Transverse colon (tissue), 4 donors: ENCODE data around the gene ZNF827. TPM values are rescaled to one million over a fixed set of nuclear protein-coding genes. Genes with fewer than 3 reads are reported as not detected.

Experiments
- DNase-seq: peaks from one replicate; pipeline ENCODE4 v3.0.0-alpha.2; 2019
- H3K27ac ChIP-seq, 4 donors: fragments of 200-600 bp; sonication (generic); 2 replicates each; pipeline ENCODE4 v1.5.1; 2016 to 2018; ENCODE audit warnings: inconsistent platforms in 4 of 4
- H3K27me3 ChIP-seq: fragments of 200-600 bp; sonication (generic); 2 replicates; pipeline ENCODE4 v1.5.1; 2017; ENCODE audit warnings: inconsistent platforms
- H3K36me3 ChIP-seq, 4 donors: fragments of 200-600 bp; sonication (generic); 2 replicates each; pipeline ENCODE4 v1.5.1; 2017 to 2019; ENCODE audit warnings: inconsistent platforms in 4 of 4
- H3K4me1 ChIP-seq, 4 donors: fragments of 200-600 bp; sonication (generic); 2 replicates each; pipeline ENCODE4 v1.5.1; 2017 to 2020; ENCODE audit warnings: inconsistent platforms in 4 of 4
- H3K4me3 ChIP-seq, 4 donors: fragments of 200-600 bp; sonication (generic); 1 replicate in 1 of 4; 2 replicates in 3 of 4; pipeline versions ENCODE4 v1.5.1 to v1.6.1; 2017 to 2019; ENCODE audit warnings: inconsistent platforms in 4 of 4
- H3K9me3 ChIP-seq, 2 donors: fragments of 200-600 bp; sonication (generic); 2 replicates each; pipeline ENCODE4 v1.5.1; 2017 to 2019; ENCODE audit warnings: inconsistent platforms in 2 of 2
- EP300 ChIP-seq: sonication (generic); formaldehyde crosslinking; IDR thresholded peaks from one replicate; pipeline ENCODE4 v1.6.1; 2017; ENCODE audit warnings: antibody characterized with exemption, low read depth
- POLR2A ChIP-seq: fragments of 450-650 bp; IDR thresholded peaks from one replicate; pipeline ENCODE4 v1.6.1; 2016; ENCODE audit warnings: antibody characterized with exemption, mild to moderate bottlenecking, moderate library complexity
- POLR2AphosphoS5 ChIP-seq, 3 donors: sonication (generic); formaldehyde crosslinking; IDR thresholded peaks; one replicate each; pipeline ENCODE4 v1.6.1; 2016; ENCODE audit warnings: antibody characterized with exemption in 3 of 3
- WGBS, 2 donors: methylation state at CpG; one replicate each; pipeline ENCODE4 v1.1.5; 2018; ENCODE audit warnings: low coverage in 1 of 2; 5-methylcytosine and 5-hydroxymethylcytosine counted together
- in situ Hi-C, 4 donors: fragments of 200-750 bp; cut with MboI; loops; one replicate each; pipeline versions ENCODE4 v1.15.0 to v1.15.1; 2017; ENCODE audit warnings: low sequenced_read_pairs in 3 of 4, low pct_ligation_motif_present in 1 of 4, low pct_unique_long_range_greater_than_20kb in 1 of 4
- intact Hi-C: fragments of 100-400 bp; cut with DNase I; formaldehyde crosslinking; loops from one replicate; pipeline ENCODE4 v1.15.1; 2023; ENCODE audit warnings: low total_unique reads
- total RNA-seq, 4 donors: library from RNA; depleted of rRNA; stranded (reverse); fragments of >200 nt; gene quantifications; one replicate each; pipeline ENCODE4 v1.1.0, GENCODE V29; 2016
- TF ChIP-seq, protein P1 (sequence below), 5 experiments: fragments of 200-600 bp in 3 of 5; fragments of 450-650 bp in 2 of 5; sonication (generic) in 3 of 5; IDR thresholded peaks; 1 replicate in 2 of 5; 2 replicates in 3 of 5; pipeline ENCODE4 v1.5.1; 2016 to 2017; ENCODE audit warnings: antibody characterized with exemption in 5 of 5, inconsistent platforms in 3 of 5, mild to moderate bottlenecking in 2 of 5, moderate library complexity in 1 of 5

The ZNF827 gene
- total RNA-seq, 4 donors from 2014 or later: 22.5 to 61.3 (median 29.2) TPM

DNA sequence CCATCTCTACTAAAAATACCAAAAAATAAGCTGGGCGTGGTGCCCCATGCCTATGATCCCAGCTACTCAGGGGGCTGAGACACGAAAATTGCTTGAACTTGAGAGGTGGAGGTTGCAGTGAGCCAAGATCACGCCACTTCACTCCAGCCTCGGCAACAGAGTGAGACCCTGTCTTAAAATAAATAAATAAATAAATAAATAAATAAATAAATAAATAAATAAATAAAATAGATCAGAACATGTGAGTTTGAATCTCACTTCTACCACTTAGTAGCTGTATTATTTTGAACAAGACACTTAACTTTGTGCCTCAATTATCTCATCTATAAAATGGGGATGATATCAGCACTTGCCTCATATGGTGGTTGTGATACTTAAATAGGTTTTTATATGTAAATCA lies 168.5 kb downstream of the ZNF827 start:
- TF ChIP-seq POLR2AphosphoS5 (IDR thresholded peaks at IDR 0.05) (no peak), EP300 (no peak)
- in situ Hi-C loops: no loop called here
- intact Hi-C loops: loop anchor here (5.0 kb wide), 1 partner anchor 33 kb away; no protein-coding TSS in a partner anchor
- WGBS, 2 donors: 91 to 94% methylated on average over 3 to 4 of the region's 4 CpGs
- no peaks in the 10 kb centered on the region for H3K9me3 ChIP-seq
- peaks cover 0 to 4% (median 2%) of the 10 kb centered on the region in 4 donors for H3K4me1 ChIP-seq
- no peak overlapping the region for H3K4me3 ChIP-seq
- no peak for DNase-seq
- H3K27me3 ChIP-seq: no peaks in the 10 kb centered on the region
- H3K36me3 ChIP-seq: peaks cover 0 to 6% (median 2%) of the 10 kb centered on the region in 4 donors
- no peak overlapping the region for H3K27ac ChIP-seq

DNA sequence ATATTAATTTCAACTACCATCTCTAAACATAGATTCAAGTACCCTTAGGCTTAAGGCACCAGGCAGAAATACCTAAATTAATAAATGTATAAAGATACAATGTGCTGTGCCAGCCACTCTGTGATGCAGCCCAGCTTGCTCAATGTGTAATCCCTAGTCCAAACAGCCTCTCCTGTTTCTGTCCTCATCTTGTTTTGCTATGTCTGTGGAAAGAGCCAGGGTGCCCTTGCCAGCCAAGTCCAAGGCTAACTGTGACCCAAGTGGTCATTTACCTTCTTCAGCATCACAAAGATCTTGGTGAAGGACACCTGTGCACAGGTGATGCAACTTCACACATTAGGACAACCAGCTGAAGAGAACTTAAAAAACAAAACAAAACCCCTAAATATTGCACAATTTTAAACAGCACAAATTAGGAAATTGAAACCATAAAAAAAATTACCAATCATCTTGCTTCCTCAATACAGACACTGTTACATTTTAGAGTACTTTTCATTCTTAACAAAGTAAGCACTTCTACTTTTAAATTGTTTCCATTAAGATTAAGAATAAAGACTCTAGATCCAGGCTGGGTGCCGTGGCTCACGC lies 169.1 kb downstream of the ZNF827 start:
- peaks cover 0 to 4% (median 2%) of the 10 kb centered on the region in 4 donors for H3K4me1 ChIP-seq
- no peak overlapping the region for H3K4me3 ChIP-seq
- intact Hi-C loops (loop anchor here (5.0 kb wide), 1 partner anchor 32 kb away; no protein-coding TSS in a partner anchor), in situ Hi-C loops (no loop called here)
- no peaks in the 10 kb centered on the region for H3K9me3 ChIP-seq
- no peak for DNase-seq
- H3K27ac ChIP-seq: no peak overlapping the region
- TF ChIP-seq POLR2A (no peak), EP300 (no peak), POLR2AphosphoS5 (IDR thresholded peaks at IDR 0.05) (no peak)
- TF ChIP-seq, protein P1, sequence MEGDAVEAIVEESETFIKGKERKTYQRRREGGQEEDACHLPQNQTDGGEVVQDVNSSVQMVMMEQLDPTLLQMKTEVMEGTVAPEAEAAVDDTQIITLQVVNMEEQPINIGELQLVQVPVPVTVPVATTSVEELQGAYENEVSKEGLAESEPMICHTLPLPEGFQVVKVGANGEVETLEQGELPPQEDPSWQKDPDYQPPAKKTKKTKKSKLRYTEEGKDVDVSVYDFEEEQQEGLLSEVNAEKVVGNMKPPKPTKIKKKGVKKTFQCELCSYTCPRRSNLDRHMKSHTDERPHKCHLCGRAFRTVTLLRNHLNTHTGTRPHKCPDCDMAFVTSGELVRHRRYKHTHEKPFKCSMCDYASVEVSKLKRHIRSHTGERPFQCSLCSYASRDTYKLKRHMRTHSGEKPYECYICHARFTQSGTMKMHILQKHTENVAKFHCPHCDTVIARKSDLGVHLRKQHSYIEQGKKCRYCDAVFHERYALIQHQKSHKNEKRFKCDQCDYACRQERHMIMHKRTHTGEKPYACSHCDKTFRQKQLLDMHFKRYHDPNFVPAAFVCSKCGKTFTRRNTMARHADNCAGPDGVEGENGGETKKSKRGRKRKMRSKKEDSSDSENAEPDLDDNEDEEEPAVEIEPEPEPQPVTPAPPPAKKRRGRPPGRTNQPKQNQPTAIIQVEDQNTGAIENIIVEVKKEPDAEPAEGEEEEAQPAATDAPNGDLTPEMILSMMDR (IDR thresholded peaks at IDR 0.05): no peak
- no peaks in the 10 kb centered on the region for H3K27me3 ChIP-seq
- WGBS, 2 donors: 80 to 87% methylated on average over 1 to 2 of the region's 2 CpGs
- H3K36me3 ChIP-seq: peaks cover 0 to 10% (median 4%) of the 10 kb centered on the region in 4 donors

DNA sequence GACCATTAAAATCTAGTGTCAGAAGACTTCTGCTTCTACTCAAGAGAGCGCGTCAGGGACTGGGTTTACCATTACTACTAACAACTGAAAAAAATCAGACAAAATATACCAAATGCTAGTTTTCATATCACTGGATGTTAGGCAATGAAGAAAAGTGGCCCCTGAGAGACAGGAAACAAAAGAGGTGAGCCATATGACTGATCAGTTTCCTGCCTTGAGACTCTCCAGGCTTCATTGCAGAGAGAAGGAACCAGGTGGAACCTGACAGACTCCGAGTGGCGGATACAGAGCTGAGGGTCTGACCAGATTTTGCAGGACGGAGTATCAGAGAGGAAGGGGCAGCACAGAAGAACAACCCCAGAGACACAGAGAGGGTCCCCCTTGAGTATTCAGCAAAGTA lies 172.3 kb downstream of the ZNF827 start:
- in situ Hi-C loops (no loop called here), intact Hi-C loops (no loop called here)
- no peaks in the 10 kb centered on the region for H3K27me3 ChIP-seq
- H3K4me3 ChIP-seq: no peak overlapping the region
- TF ChIP-seq EP300 (no peak), POLR2A (no peak), POLR2AphosphoS5 (IDR thresholded peaks at IDR 0.05) (no peak)
- TF ChIP-seq, protein P1 (IDR thresholded peaks at IDR 0.05): no peak
- H3K27ac ChIP-seq: no peak overlapping the region
- WGBS, 2 donors: 94 to 95% methylated on average over 4 to 5 of the region's 5 CpGs
- no peak for DNase-seq
- H3K4me1 ChIP-seq: no peaks in the 10 kb centered on the region
- H3K9me3 ChIP-seq: no peaks in the 10 kb centered on the region
- H3K36me3 ChIP-seq: peaks cover 0 to 18% (median 7%) of the 10 kb centered on the region in 4 donors

DNA sequence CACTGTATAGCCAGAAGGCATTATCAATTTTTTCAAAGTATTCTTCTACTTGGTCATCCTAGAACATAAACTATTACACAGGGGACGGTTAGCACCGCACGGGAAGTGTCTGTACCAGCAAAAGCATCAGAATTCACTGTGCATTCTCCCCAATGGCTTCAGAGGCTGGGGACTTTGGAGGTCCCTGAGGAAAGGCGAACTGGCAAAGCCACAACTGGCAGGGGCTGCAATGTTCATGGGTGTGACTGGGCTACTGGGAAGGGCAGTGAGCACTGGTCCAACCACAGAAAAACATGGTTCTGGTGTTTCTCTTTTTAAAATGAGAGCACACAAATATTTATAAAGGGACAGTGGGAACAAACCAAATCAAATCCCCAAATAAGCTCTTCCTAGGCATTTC lies 175.2 kb downstream of the ZNF827 start:
- H3K27me3 ChIP-seq: no peaks in the 10 kb centered on the region
- no peaks in the 10 kb centered on the region for H3K4me1 ChIP-seq
- H3K36me3 ChIP-seq: peaks cover 0 to 32% (median 11%) of the 10 kb centered on the region in 4 donors
- in situ Hi-C loops: no loop called here
- no peak for TF ChIP-seq POLR2AphosphoS5 (IDR thresholded peaks at IDR 0.05)
- no peak for TF ChIP-seq POLR2A
- TF ChIP-seq, protein P1 (IDR thresholded peaks at IDR 0.05): no peak
- TF ChIP-seq EP300: no peak
- H3K27ac ChIP-seq: no peak overlapping the region
- intact Hi-C loops: no loop called here
- no peaks in the 10 kb centered on the region for H3K9me3 ChIP-seq
- no peak for DNase-seq
- H3K4me3 ChIP-seq: no peak overlapping the region
- WGBS, 2 donors: 87 to 94% methylated on average over 2 to 4 of the region's 4 CpGs
